ELF-1 (cell line): Measurements from ENCODE around the gene LYPD4.
"Not testable (repeated sequence)": the region's sequence is repeated elsewhere in the genome, so short reads cannot be mapped to it uniquely, and the experiment has no call there.

Experiments
- DNase-seq: peaks from one replicate; pipeline ENCODE4 v3.0.0-alpha.2; 2016; ENCODE audit warnings: low read depth, low spot score

LYPD4 gene

GRCh38 chr19:41844601-41845000, at the start of gene LYPD4:
Gene LYPD4 (minus strand): TSS chr19:41844683. CDS start chr19:41839285, 5,398 bp downstream.
- peak; percentile 30 for DNase-seq

DNA sequence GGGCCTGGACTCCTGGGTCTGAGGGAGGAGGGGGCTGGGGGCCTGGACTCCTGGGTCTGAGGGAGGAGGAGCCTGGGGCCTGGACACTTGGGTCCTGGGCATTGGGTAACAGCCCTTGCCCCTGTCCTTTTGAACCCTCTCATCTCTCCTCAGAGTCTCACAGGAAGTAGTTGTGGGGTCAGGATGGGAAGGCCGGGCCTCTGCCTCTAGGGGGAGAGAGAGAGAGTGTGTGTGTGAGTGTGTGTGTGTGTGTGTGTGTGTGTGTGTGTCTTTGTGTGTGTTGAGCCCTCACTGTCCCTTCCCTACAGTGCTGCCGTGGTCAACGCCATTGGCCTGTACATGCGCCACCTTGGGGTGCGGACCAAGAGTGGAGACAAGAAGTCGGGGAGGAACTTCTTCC, 49.4 kb upstream of the LYPD4 start:
- peak; percentile 47 for DNase-seq

DNA sequence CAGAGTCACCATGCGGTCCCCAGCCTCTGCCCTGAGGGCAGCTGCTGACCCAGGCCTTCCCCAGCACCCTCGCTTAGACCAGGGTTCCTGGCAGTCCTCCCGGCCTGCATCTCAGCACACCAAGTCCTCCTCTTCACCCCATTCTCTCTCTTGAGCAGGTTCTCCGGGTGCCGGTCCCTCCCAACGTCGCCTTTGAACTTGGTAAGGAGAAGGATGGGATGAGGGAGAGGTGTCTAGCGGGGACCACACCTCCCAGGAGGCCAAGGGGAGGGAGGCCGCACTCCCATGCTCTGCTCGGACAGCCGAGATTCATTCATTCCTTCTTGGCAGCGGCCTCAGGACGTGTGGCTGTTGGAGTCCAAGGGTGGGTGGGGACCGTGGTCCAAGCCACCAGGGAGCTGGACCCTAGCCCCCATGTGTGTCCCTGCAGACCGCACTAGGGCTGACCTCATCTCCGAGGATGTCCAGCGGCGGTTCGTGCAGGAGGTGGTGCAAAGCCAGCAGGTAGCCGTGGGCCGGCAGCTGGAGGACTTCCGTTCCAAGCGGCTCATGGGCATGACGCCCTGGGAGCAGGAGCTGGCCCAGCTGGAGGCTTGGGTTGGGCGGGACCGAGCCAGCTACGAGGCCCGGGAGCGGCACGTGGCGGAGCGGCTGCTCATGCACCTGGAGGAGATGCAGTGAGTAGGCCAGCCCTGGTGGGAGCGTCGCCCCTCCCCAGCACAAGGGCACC, 47.9 kb upstream of the LYPD4 start:
- DNase-seq, result no peak

DNA sequence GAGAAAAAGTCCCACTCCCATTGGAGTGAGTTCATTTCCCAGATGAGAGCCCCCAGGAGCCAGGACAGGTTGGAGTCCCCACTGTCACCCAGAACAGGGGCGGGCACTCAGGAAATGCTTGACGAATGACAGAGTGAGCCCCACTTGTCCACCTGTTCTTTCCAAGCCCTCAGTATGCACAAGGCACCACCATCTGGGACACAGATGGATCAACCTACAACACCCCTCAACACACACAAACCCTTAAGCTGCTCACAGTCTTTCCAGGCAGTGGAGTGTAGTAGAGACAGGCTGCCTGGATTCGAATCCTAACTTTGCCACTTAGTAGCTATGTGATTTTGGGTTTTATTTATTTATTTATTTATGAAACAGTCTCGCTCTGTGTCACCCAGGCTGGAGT, 46.5 kb upstream of the LYPD4 start:
- DNase-seq, result no peak

DNA sequence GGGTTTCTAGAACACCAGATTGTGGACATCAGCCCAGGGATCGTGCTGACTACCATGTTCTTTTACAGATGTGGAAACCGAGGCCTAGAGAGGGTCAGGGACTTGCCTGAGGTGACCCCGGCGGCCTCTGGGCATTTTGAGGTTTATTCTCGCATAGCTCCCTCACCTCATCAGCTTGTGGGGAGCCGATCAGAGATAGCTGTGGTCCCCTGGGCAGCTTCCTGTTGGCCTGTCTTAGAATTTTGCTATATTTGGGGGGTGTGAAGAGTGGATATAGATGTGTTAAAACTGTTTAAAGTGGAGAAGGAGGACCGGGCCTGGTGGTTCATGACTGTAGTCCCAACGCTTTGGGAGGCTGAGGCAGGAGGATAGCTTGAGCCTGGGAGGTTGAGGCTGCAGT, 45.4 kb upstream of the LYPD4 start:
- no peak for DNase-seq

DNA sequence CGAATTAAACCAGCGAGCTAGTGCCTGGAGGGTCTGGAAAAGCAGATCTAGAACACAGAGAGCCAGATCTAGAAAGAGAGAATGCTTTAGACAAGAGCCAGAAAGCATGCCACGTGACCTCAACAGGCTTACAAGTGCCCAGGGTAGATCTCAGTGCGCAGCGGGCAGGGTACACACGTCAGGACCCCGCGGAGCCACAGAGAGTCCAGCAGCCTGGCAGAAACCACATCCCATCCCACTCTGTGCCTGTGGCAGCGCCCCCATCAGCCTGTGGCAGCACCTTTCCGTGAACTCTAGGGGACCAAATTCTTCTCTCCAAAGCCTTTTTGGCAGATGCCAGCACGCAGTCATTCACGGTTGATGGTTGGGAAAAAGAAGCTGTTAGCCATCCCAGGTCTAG, 44.4 kb upstream of the LYPD4 start:
- no peak for DNase-seq

- DNase-seq, result peak; percentile 80
Observed at GRCh38 chr19:41887711-41888382, 43.4 kb upstream of the LYPD4 start.

DNA sequence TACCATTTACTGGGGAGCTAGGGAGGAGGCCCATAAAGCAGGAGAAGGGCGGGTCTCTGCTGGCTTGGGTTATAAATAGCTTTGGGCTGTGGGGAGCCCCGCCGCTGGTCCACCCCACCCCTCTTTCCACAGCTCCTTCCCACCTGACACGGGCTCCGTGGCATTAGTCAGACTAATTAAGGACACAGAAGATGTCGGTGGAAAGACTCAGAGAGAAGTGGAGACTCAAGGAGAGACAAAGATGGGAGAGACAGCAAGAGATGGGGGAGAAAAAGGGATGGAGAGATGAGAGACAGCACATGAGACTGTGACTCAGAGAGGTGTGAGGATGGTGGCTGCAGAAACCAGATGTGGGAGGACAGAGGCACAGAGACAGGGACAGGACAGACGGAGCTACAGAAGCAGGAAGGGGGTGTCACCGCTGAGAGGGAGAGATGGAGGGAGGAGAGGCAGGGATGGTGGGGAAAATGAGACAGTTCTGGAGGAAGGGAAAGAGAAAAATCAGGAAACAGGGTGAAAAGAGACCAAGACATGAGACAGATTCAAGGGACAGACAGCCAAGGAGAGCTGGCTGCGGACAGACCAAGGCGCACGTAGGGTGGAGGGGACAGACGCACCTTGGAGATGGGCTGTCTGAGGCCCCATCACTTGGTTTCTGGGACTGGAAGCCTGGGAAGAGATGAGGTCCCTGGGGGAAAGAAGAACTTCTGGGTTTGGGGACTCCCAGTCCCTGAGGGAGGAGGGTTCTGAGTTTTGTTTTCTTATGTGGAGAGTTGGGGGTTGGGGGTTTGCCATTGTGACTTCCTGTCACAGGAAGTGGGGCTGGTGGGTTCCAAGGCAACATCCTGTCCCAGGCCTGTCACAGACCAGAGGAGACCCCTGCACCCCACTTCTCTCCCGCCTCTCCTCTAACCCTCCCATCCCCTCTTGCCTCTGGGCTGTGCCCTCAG, 42.6 kb upstream of the LYPD4 start:
- no peak for DNase-seq

- peak; percentile 98 for DNase-seq
Observed at GRCh38 chr19:41883821-41884733, 39.6 kb upstream of the LYPD4 start.

GRCh38 chr19:41883463-41883820, 39.0 kb upstream of the LYPD4 start:
- DNase-seq, result no peak

GRCh38 chr19:41882568-41883462, 38.3 kb upstream of the LYPD4 start, which contains the start of gene ARHGEF1:
Gene ARHGEF1 (plus strand): TSS chr19:41883184. CDS start chr19:41888083, 4,899 bp downstream.
- DNase-seq, result no peak

DNA sequence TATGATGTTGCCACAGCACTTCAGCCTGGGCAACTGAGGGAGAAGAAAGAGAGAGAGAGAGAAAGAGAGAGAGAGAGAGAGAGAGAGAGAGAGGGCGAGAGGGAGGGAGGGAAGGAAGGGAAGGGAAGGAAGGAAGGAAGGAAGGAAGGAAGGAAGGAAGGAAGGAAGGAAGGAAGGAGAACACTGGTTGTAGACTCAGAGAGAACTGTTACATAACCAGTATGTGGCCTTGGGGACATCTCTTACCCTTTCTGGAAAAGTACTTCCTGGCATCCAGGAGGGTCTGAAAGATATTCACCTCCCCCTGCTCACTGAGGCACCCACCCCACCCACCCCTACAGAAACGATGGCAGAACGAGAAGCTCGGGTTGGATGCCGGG, 35.8 kb upstream of the LYPD4 start:
- DNase-seq, result no peak

GRCh38 chr19:41879670-41880328, 35.3 kb upstream of the LYPD4 start:
- DNase-seq, result no peak

DNA sequence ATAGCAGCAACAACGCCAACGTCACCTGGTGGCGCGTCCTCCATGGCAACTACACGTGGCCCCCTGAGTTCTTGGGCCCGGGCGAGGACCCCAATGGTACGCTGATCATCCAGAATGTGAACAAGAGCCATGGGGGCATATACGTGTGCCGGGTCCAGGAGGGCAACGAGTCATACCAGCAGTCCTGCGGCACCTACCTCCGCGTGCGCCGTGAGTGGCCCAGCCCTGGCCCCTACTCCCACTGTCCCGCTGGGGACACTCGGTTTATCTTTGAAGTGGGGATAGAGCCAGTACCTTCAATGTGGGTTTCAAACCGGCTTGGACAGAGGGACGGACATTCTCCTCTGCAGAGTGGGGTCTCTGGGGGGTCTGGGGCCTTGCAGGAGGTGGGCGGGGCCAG, 34.6 kb upstream of the LYPD4 start:
- no peak for DNase-seq

DNA sequence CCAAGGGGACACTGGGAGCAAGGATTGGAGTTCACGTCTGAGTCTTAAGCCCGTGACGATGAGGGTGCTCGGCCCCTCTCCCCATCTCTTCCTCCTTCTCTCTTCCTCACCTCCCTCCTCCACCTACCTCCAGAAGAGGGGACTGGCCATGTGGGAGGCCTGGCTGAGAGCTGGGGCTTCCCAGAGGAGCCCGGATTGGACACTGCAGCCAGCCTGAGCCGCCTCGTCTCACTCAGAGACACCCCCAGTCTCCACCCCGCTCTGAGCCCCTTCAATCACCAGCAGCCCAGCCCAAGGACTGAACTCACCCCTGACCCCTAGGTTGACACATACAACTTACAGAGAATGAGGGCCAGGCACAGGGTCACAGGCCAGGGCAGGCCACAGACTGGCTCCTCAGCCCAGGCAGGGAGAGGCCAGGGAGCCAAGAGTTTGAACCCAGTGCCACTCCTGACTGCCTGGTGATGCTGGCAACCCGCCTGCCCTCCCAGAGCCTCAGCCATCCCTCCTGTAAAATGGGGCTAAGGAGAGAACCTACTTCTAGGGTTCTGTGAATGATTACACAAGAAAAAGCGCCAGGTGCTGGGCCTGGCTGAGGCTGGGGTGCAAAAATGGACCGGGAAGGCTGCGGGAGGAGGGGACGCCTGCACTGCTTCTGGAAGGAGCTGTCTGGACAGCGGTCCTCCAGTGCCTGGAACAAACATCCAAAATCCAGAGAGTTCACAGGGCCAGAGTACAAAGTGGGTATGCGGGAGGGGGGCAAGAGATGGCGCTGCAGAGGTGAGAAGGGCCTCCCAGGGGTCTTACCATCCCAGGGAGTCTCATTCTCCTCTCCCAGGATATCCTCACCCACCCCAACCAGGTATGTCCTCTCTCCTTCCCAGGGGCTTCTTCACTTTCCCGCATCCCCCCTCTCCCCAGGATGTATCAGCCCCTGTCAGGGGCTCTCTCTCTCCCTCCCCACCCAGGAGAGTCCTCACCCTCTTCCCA, 33.7 kb upstream of the LYPD4 start:
- no peak for DNase-seq

- no peak for DNase-seq
Observed at GRCh38 chr19:41876847-41877832, 32.7 kb upstream of the LYPD4 start, which contains the start of gene CD79A. Gene CD79A (plus strand): TSS chr19:41877279. CDS start chr19:41877305, 26 bp downstream.

GRCh38 chr19:41875973-41876372, 31.5 kb upstream of the LYPD4 start:
- DNase-seq, result not testable (repeated sequence)
